GM21529 (cell line): ENCODE data around the gene TRIM14.
"Not testable (repeated sequence)": the region's sequence is repeated elsewhere in the genome, so short reads cannot be mapped to it uniquely, and the experiment has no call there.

Source experiments
- ATAC-seq: cut with Tn5 transposase; IDR thresholded peaks from one replicate; pipeline ENCODE4 v1.9.1; 2021; ENCODE audit not compliant: unreplicated experiment

Gene TRIM14

GRCh38 chr9:98050351-98050750 is 68.7 kb downstream of the TRIM14 start:
- ATAC-seq: no peak

GRCh38 chr9:98049288-98050072 is 69.5 kb downstream of the TRIM14 start:
- no peak for ATAC-seq

GRCh38 chr9:98047002-98047401 is 72.0 kb downstream of the TRIM14 start:
- ATAC-seq: no peak

GRCh38 chr9:98046180-98046543 is 72.9 kb downstream of the TRIM14 start:
- ATAC-seq: no peak

- ATAC-seq: peak; percentile 93
These were observed 73.5 kb downstream of the TRIM14 start for GRCh38 chr9:98045234-98046179.

GRCh38 chr9:98043915-98044314 is 75.1 kb downstream of the TRIM14 start:
- no peak for ATAC-seq

- ATAC-seq: no peak
These were observed 78.8 kb downstream of the TRIM14 start for GRCh38 chr9:98040212-98040611.

- ATAC-seq: peak; percentile 44
These were observed 79.4 kb downstream of the TRIM14 start for GRCh38 chr9:98039607-98040017.

GRCh38 chr9:98038958-98039357 is 80.1 kb downstream of the TRIM14 start:
- peak; percentile 51 for ATAC-seq

GRCh38 chr9:98037357-98037756 is 81.7 kb downstream of the TRIM14 start:
- no peak for ATAC-seq

GRCh38 chr9:98034593-98035546 is 84.2 kb downstream of the TRIM14 start:
- ATAC-seq: peak; percentile 49

- no peak for ATAC-seq
These were observed 87.1 kb downstream of the TRIM14 start for GRCh38 chr9:98031935-98032334.

- ATAC-seq: no peak
These were observed 87.9 kb downstream of the TRIM14 start for GRCh38 chr9:98031169-98031568.

GRCh38 chr9:98024702-98025101 is 94.3 kb downstream of the TRIM14 start:
- ATAC-seq: no peak

GRCh38 chr9:98022447-98022846 is 96.6 kb downstream of the TRIM14 start:
- no peak for ATAC-seq

- no peak for ATAC-seq
These were observed 97.5 kb downstream of the TRIM14 start for GRCh38 chr9:98021306-98022040.

GRCh38 chr9:98020476-98021145 is 98.4 kb downstream of the TRIM14 start:
- ATAC-seq: no peak

- ATAC-seq: not testable (repeated sequence)
These were observed 99.2 kb downstream of the TRIM14 start for GRCh38 chr9:98019869-98020268.
